B cell (primary cell): ENCODE measurements around the gene MFN2. TPM values are rescaled to one million over a fixed set of nuclear protein-coding genes. Genes with fewer than 3 reads are reported as not detected.

Source experiments
- ATAC-seq: fragments of 200-7000 bp; cut with Tn5 transposase; one replicate; pipeline ENCODE4 v1.10.0; 2021; ENCODE audit warnings: low read depth, mild to moderate bottlenecking, moderate number of reproducible peaks, moderate library complexity
- CTCF ChIA-PET: fragments of 350-600 bp; sonication (Branson Sonifier 250); formaldehyde crosslinking; loops from one replicate; lab custom pipeline; 2021; ENCODE audit warnings: antibody characterized with exemption, inconsistent platforms; lab: Charles Lee
- POLR2A ChIA-PET: fragments of 350-600 bp; sonication (Branson Sonifier 250); formaldehyde crosslinking; loops from one replicate; lab custom pipeline; 2021; ENCODE audit warnings: antibody characterized with exemption; lab: Charles Lee
- DNase-seq: peaks from one replicate; pipeline ENCODE4 v3.0.0; 2013
- H2AFZ ChIP-seq: 2 replicates; pipeline ENCODE4 v1.6.1; 2012; ENCODE audit warnings: mild to moderate bottlenecking, low read depth, low read length; ENCODE audit not compliant: insufficient read depth, poor library complexity, severe bottlenecking
- H3K27ac ChIP-seq, 2 donors: 1 replicate in 1 of 2; 2 replicates in 1 of 2; pipeline ENCODE4 v1.5.1; 2012 to 2013; ENCODE audit warnings: low read length in 2 of 2, mild to moderate bottlenecking in 2 of 2, moderate library complexity in 1 of 2
- H3K27me3 ChIP-seq, 4 experiments: fragments of 200-600 bp in 1 of 4; sonication (generic) in 1 of 4; replicated peaks in 1 of 4; 1 replicate in 2 of 4; 2 replicates in 2 of 4; pipeline versions ENCODE4 v1.6.1 to v1.7.0; 2013 to 2016; ENCODE audit warnings: low read length in 3 of 4, mild to moderate bottlenecking in 2 of 4, mixed read lengths in 1 of 4, moderate library complexity in 1 of 4; ENCODE audit not compliant: insufficient read depth in 4 of 4, control insufficient read depth in 3 of 4; ENCODE audit errors: control extremely low read depth in 1 of 4
- H3K36me3 ChIP-seq, 2 experiments: replicated peaks in 1 of 2; 1 replicate in 1 of 2; 2 replicates in 1 of 2; pipeline versions ENCODE4 v1.6.1 to v1.7.1; 2013; ENCODE audit warnings: low read length in 1 of 2; ENCODE audit not compliant: insufficient read depth in 2 of 2, control insufficient read depth in 1 of 2; ENCODE audit errors: control extremely low read depth in 1 of 2, extremely low read depth in 1 of 2
- H3K4me1 ChIP-seq, 2 donors: fragments of 200-600 bp in 1 of 2; sonication (generic) in 1 of 2; 1 replicate in 1 of 2; 2 replicates in 1 of 2; pipeline versions ENCODE4 v1.5.1 to v1.6.1; 2013 to 2017; ENCODE audit warnings: low read length in 2 of 2; ENCODE audit not compliant: control insufficient read depth in 2 of 2, insufficient read depth in 2 of 2
- H3K4me2 ChIP-seq: replicated peaks from 2 replicates; pipeline ENCODE3; 2012; ENCODE audit warnings: mild to moderate bottlenecking, low read depth, low read length; ENCODE audit not compliant: poor library complexity, severe bottlenecking
- H3K4me3 ChIP-seq, 5 experiments: fragments of 200-600 bp in 1 of 5; sonication (generic) in 1 of 5; 1 replicate in 3 of 5; 2 replicates in 2 of 5; pipeline versions ENCODE4 v1.5.1 to v1.7.0; 2011 to 2016; ENCODE audit warnings: low read length in 4 of 5, mild to moderate bottlenecking in 4 of 5, low read depth in 2 of 5, control low read depth in 1 of 5, moderate library complexity in 1 of 5; ENCODE audit not compliant: insufficient read depth in 1 of 5; ENCODE audit errors: control extremely low read depth in 1 of 5, extremely low read depth in 1 of 5
- H3K79me2 ChIP-seq: fragments of 200-600 bp; sonication (generic); one replicate; pipeline ENCODE4 v1.6.0; 2016; ENCODE audit warnings: low read length; ENCODE audit not compliant: control insufficient read depth, insufficient read depth
- H3K9ac ChIP-seq: fragments of 200-600 bp; sonication (generic); 2 replicates; pipeline ENCODE4 v1.6.1; 2017; ENCODE audit warnings: mild to moderate bottlenecking, low read length, moderate library complexity
- H3K9me3 ChIP-seq, 3 donors: one replicate each; pipeline versions ENCODE4 v1.6.1 to v1.7.1; 2013; ENCODE audit warnings: low read length in 2 of 3; ENCODE audit not compliant: control insufficient read depth in 2 of 3, insufficient read depth in 1 of 3; ENCODE audit errors: control extremely low read depth in 1 of 3
- H4K20me1 ChIP-seq: 2 replicates; pipeline ENCODE4 v1.6.0; 2012; ENCODE audit warnings: mild to moderate bottlenecking, low read length; ENCODE audit not compliant: insufficient read depth, control insufficient read depth, poor library complexity, severe bottlenecking
- H3K27ac Mint-ChIP-seq: one replicate; pipeline ENCODE4 v1.8.0; 2021; ENCODE audit warnings: mixed read lengths
- H3K27me3 Mint-ChIP-seq: one replicate; pipeline ENCODE4 v1.8.0; 2021; ENCODE audit warnings: mixed read lengths
- H3K4me1 Mint-ChIP-seq: one replicate; pipeline ENCODE4 v1.8.0; 2021; ENCODE audit warnings: mixed read lengths
- H3K4me3 Mint-ChIP-seq: one replicate; pipeline ENCODE4 v1.8.0; 2021; ENCODE audit warnings: mixed read lengths
- H3K9me3 Mint-ChIP-seq: one replicate; pipeline ENCODE4 v1.8.0; 2022; ENCODE audit warnings: mixed read lengths; ENCODE audit not compliant: insufficient read depth
- CTCF ChIP-seq: fragments of 200-600 bp; IDR thresholded peaks from one replicate; pipeline ENCODE4 v1.8.0; 2022; ENCODE audit warnings: antibody characterized with exemption, mild to moderate bottlenecking
- EZH2 ChIP-seq: IDR thresholded peaks from 2 replicates; pipeline ENCODE4 v1.6.1; 2012; ENCODE audit warnings: borderline replicate concordance, low read depth, mild to moderate bottlenecking, moderate library complexity, low read length; ENCODE audit not compliant: insufficient read depth, poor library complexity, severe bottlenecking
- WGBS: methylation state at CpG from one replicate; pipeline ENCODE4 v1.1.5; 2013; ENCODE audit warnings: missing lambda C conversion rate; ENCODE audit not compliant: insufficient coverage; 5-methylcytosine and 5-hydroxymethylcytosine counted together
- intact Hi-C: fragments of 100-400 bp; cut with micrococcal nuclease; formaldehyde crosslinking; loops from one replicate; pipeline ENCODE4 v1.10.0; 2022
- polyA plus RNA-seq: library from polyadenylated mRNA; depleted of rRNA; stranded (reverse); fragments of >200 nt; gene quantifications from 2 replicates; pipeline ENCODE4 v1.2.3, GENCODE V29; 2012
- total RNA-seq, 2 donors: library from RNA; stranded (reverse); fragments of 120-200 nt in 1 of 2; gene quantifications; 1 replicate in 1 of 2; 2 replicates in 1 of 2; pipeline versions ENCODE4 v1.2.3 to v1.2.4, GENCODE V29; 2013 to 2022

The MFN2 gene
- total and polyA plus RNA-seq, 2 donors (not counting 1 experiment from before 2014, with no cell fraction given) = 24.0 to 50.0 TPM

DNA sequence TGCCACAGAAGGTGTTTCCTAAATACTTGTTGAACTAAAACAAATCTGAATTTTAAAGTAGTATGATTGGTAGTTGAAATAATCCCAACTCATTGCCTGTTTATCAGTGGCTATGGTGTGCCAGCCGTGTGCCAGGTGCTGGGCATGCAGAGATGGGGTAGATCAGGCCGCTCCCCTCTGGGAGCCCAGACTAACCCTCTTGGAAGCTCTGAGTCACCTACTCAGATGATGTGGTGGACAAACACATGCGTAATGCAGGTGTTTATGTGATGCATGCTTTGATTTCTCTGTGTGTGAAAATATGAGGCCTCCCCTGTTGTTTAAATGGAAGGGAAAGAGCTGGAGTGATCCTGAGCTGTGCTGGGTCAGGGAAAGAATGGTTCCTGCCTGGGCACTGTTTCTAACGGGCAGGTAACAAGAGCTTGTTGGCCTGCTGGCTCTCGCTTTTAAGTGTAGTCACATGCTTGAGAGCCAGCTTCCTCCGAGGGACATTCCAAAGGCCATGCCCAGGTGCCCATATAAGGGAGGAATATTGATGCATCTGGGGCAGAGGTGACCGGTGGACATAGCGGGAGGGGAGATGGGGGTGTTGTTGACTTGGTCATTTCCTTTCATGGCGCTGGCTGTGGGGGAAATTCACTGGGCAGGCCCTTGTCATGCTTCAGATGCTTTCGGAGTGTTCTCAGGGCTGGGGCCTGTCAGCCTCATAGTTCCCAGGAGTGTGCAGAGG lies 10.2 kb downstream of the MFN2 start:
- H3K9me3 Mint-ChIP-seq = no peaks in the 10 kb centered on the region
- ATAC-seq (no peak), DNase-seq (no peak)
- Histone ChIP-seq H4K20me1 (peaks cover 33% of the 10 kb centered on the region), H3K4me3 (no peak overlapping the region), H2AFZ (no peak overlapping the region), H3K27ac (no peak overlapping the region), H3K4me2 (no peak overlapping the region), H3K9ac (no peak overlapping the region), H3K9me3 (no peaks in the 10 kb centered on the region), H3K27me3 (no peaks in the 10 kb centered on the region), H3K4me1 (no peaks in the 10 kb centered on the region), H3K36me3 (peaks cover 11 to 64% of the 10 kb centered on the region in 2 experiments), H3K79me2 (peaks cover 34% of the 10 kb centered on the region)
- no peaks in the 10 kb centered on the region for H3K27me3 Mint-ChIP-seq
- CTCF ChIA-PET = no interaction called here
- WGBS = 93% methylated on average over 10 of the region's 10 CpGs
- H3K27ac Mint-ChIP-seq = no peak overlapping the region
- POLR2A ChIA-PET = no interaction called here
- TF ChIP-seq EZH2 (no peak), CTCF (no peak)
- intact Hi-C loops = no loop called here
- peaks cover 2% of the 10 kb centered on the region for H3K4me1 Mint-ChIP-seq
- H3K4me3 Mint-ChIP-seq = no peak overlapping the region

DNA sequence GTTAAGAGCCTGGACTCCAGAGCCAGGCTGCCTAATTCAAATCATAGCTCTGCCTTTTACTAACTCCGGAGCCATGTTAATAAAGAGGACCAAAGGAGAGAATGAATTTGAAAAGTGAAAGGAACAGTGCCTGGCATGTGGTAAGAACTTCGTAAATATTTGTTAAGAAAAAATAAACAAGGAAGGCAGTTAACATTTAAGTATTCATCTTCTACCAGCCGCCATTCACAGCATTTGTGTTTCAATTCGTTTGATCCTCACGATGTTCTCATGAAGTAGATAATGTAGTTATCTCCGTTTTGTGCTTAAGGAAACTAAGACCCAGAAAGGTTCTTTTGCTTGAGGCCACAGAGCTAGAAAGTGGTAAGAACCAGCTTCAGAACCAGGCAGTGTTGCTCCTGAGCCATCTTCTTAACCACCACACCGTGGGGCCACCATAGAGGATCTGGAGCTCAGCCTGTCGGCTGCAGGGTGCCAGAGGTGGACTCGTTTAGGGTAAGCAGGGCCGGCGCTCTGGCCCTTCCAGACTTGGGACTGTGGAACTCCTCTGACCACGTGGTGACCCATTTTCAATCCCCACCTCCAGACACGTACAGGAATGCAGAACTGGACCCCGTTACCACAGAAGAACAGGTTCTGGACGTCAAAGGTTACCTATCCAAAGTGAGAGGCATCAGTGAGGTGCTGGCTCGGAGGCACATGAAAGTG lies 11.9 kb downstream of the MFN2 start:
- Histone ChIP-seq H3K4me2 (no peak overlapping the region), H3K9ac (no peak overlapping the region), H3K27ac (no peak overlapping the region), H3K4me1 (no peaks in the 10 kb centered on the region), H3K9me3 (no peaks in the 10 kb centered on the region), H3K36me3 (peaks cover 14 to 69% of the 10 kb centered on the region in 2 experiments), H4K20me1 (peaks cover 33% of the 10 kb centered on the region), H3K79me2 (peaks cover 21% of the 10 kb centered on the region), H2AFZ (no peak overlapping the region), H3K27me3 (no peaks in the 10 kb centered on the region), H3K4me3 (no peak overlapping the region)
- TF ChIP-seq CTCF (no peak), EZH2 (no peak)
- POLR2A ChIA-PET = no interaction called here
- no peak overlapping the region for H3K4me3 Mint-ChIP-seq
- no peaks in the 10 kb centered on the region for H3K9me3 Mint-ChIP-seq
- H3K27ac Mint-ChIP-seq = no peak overlapping the region
- no peaks in the 10 kb centered on the region for H3K4me1 Mint-ChIP-seq
- CTCF ChIA-PET = interaction anchor here (1.2 to 1.5 kb wide), 3 partner anchors 39 to 154 kb away, joined by 3 to 8 read pairs (median 3); no protein-coding TSS in a partner anchor
- 100% methylated on average over 6 of the region's 16 CpGs for WGBS
- no peak for DNase-seq
- no peaks in the 10 kb centered on the region for H3K27me3 Mint-ChIP-seq
- ATAC-seq = no peak
- intact Hi-C loops = no loop called here
